Glomerular endothelial cell (primary cell): ENCODE data around the gene KDM5B. TPM values are rescaled to one million over a fixed set of nuclear protein-coding genes. Genes with fewer than 3 reads are reported as not detected.
"Not testable (repeated sequence)": the region's sequence is repeated elsewhere in the genome, so short reads cannot be mapped to it uniquely, and the experiment has no call there.

Experiments used
- DNase-seq: peaks from one replicate; pipeline ENCODE4 v3.0.0-alpha.2; 2011; ENCODE audit warnings: low read depth, low spot score; ENCODE audit errors: extremely low read depth
- total RNA-seq: library from RNA; depleted of rRNA; stranded (reverse); fragments of >200 nt; gene quantifications from 2 replicates; pipeline ENCODE4 v1.2.3, GENCODE V29; 2015

The KDM5B gene
- total RNA-seq, 1 donor from 2014 or later = 96.4 TPM

DNA sequence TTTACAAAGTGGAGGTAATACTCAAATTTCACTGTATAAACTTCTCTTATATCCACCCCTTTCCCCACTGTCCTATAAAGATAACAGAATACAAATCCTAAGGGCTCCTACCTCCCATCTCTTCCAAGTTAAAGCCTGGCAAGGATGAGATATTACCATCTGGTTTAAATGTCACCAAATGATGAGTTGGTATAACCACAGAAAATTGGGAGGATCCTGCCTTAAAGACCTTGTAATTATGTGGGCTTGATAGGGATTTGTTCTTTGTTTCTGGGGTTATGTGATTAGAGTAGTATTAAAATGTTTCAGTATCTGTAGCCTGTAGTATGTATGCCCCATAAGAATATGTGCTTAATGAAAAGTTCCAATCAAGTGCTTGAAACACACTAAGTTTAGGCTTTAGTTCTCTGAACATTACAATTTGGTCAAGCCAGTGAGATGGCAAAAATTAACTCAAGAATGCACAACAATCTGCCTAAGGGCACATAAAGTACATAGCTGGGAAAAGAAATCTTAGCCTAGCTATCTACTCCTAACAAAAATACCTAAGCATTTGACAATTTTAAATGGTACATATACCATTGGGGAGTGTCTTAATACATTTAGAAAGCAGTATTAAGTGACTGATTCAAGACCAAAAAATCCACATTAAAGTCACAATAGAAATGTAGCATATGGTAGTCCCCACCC is 14.0 kb downstream of the KDM5B start:
- DNase-seq = no peak

DNA sequence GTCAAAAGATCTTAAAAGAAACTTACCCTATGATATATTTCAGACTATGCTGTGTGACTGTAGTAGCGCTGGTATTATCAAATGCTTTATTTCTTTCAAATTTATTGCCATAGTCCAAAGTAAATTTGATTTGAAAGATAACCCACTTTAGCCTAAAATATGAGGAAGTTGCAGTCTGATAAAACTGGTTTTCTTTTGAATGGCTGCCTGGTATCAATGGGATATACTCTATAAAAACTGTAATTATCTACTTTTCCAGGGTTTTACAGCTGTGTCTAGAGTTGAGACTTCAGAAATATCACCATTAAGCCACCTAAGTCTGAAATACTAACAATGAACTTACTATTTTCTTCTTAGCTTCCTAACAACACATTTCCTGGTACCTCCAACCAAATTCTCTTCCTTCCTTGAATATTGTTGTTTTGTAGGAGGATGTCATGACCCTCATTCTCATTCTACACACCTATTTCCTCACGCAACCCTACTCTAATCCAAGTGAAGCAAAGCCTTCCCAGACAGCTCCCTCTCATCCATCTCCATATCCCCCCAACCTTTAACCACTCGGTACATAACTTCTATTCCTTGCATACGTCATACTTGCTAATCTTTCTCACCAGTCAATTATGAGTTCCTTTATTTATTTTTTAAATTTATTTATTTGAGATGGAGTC is 17.0 kb downstream of the KDM5B start:
- no peak for DNase-seq

DNA sequence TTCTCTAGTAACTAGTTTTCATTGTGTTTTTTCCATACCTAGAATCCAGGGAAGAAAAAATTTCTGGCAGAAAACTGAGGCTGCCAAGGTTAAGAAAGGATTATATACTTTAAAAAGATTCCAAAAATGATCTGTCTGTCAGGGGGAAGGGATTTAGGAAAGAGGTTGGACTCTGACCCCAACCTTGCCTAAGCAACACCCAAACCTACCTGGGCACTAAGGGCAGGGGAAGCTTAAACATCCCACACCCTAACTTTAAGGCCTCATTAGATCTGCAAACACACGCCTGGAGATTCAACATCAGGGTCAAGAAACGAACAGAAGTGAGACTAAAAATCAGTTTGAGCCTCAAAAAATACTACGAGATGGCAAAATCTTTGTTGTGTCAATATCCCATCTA is 19.4 kb downstream of the KDM5B start:
- no peak for DNase-seq

DNA sequence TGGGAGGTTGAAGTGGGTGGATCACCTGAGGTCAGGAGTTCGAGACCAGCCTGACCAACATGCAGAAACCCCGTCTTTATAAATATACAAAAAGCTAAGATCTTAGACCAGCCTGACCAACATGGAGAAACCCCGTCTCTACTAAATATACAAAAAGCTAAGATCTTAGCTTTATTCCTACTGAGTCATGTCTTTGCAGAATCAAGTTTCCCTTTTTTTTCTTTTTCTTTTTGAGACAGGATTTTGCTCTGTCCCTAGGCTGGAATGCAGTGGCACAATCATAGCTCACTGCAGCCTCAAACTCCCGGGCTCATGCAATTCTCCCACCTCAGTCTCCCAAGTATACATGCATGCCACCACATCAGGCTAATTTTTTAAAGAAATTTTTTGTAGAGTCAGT is 21.4 kb downstream of the KDM5B start:
- no peak for DNase-seq

DNA sequence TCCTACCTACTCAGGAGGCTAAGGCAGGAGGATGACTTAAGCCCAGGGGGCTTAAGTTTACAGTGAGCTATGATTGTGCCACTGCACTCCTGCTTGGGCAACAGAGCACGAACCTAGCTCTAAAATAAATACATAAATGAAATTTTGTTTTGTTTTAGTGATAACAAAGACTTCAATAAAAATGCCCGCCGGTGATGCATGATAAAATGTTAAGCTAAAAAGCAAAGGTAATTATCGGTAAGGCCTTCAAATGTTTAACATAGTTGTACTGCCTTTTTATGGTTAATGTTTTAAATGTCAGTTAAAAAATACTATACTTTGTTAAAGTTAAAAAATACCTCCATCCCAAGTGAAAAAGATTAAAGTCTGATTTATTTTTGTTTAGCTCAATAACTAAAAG is 27.0 kb downstream of the KDM5B start:
- no peak for DNase-seq

DNA sequence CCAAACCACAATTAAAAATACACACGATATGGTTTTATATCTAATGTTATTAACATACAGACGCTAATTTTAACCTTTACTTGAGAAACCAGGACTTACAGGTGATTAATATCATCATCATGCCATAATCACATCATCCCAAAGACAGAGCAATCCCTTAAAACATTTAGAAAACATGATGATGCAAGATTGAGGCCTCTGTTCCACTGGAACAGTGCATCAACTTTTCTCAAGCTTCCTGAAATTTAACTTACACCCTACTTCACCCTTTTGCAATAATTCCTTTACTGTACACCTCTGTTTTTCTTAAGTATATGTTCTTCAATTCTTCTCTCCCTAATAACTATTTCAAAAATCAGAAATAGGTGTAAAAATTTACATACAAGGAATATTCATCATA is 38.1 kb downstream of the KDM5B start:
- DNase-seq = no peak

DNA sequence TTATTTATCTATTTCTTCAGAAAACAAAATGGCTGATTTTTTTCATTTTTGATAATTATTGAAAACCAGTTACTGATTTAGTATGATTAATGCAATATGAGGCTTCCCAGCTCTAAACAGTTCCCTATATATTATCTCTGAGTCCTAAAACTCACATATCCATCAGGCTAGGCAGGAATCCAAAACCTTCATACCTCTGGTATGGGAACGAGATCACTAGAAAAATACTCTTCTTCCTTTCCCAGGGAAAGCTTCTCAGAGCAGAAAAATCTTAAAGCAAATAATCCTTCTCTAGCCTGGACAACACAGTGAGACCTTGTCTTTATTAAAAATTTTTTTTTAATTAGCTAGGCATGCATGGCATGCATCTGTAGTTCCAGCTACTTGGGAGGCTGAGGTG is 42.5 kb downstream of the KDM5B start:
- no peak for DNase-seq

DNA sequence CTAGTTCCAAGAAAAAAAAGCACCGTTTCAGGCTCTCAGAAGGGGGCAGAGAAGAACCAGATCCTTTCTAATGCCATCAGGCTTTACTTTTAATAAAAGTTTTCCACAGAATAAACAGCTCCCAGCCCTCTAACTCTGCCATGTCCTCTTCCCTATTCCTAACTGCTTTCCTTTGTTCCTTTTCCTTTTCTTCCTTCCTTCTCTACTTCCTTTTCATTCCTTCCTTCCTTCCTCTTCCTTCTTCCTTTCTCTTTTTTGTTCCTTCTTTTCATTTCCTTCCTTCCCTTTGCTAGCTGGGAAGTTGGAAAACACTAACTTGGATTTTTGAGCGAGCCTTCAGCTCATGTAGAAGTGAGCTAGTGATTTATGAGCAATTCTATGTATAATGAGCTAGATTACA is 46.2 kb downstream of the KDM5B start:
- DNase-seq = no peak

DNA sequence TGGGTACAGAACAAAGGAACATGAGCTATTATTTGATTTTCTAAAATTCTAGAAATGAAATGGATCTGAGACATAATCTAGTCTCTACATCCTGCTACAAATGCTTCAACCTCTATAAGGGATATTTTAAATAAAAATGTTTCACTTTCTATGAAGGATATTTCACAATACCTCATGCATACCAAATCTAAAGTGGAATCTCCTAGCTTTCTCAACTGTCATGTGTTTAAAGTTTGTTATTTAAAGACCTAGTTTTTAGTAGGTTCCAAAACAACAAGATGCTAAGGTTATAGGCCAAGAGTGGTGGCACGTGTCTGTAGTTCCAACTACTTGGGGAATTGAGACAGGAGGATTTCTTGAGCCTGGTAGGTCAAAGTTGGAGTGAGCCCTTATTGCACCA is 47.6 kb downstream of the KDM5B start:
- DNase-seq = no peak

DNA sequence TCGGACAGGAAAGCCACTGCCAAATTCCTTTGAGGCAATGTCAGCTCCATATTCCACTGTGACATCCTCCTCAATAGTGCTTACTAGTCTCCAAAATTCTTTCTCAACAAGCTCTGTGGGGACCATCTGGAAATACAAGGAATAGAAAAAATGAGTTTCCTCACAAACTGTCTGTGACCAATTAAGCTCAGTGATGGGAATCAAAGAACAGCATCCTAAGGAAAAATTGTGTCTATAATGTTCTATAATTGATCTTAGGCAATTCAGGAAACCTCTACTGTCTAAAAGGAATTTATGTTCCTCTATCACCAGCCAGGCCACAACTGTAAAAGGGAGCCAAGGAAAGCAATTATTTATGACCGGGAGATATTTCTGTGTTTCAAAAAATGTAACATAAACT is 51.8 kb downstream of the KDM5B start:
- no peak for DNase-seq

DNA sequence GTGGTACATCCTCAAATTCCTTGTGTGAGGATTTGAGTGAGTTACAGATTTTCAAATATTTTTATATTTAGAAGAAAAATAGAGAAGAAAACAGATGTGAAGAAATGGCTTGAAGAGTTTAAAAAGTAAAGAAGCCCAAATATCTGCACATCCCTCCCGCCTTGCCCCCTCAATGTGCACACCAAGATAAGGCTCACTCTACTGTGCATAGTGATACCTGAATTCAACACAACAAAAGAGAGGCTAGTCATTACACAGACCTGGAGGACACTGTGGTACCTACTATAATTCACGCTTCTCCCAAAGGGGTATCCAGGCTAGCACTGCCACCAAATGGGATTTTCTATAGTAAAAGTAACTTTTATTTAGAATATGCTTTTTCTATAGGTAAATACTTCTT is 53.9 kb downstream of the KDM5B start:
- no peak for DNase-seq

DNA sequence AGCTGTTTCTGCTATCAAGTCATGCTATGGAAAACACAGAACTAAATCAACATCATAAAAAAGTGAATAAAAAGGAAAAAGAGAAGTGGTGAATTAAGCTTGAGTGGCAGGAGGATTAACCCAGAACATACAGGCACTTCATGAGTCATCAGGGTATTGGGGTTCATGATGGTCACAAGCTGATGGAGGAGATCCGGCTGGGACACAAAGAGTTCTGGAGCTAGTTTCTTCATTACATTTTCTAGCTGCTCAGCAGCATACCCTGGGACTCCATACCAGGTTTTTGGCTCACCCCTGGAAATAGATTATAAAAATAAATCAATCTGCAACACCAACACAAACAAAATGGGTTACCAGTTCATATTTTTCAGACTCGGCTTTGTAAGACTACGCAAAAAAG is 55.4 kb downstream of the KDM5B start:
- no peak for DNase-seq

DNA sequence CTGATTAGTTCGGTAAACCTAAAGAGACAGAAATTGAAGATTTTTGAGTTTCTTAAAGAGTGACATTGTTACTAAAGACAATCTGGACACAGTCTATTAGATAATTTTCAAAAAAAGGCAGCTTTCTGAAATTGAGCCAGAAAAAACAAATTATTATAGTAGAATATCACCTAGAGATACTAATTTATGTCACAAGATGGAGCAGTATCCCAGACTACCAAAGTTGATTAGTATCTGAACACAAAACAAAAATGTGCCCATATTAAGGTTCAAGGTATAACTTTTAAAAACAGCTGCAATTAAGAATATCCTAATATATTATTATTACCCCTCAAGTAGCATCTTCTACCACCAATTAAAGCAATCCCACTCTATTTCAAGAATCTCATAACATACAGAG is 57.5 kb downstream of the KDM5B start:
- DNase-seq = no peak

DNA sequence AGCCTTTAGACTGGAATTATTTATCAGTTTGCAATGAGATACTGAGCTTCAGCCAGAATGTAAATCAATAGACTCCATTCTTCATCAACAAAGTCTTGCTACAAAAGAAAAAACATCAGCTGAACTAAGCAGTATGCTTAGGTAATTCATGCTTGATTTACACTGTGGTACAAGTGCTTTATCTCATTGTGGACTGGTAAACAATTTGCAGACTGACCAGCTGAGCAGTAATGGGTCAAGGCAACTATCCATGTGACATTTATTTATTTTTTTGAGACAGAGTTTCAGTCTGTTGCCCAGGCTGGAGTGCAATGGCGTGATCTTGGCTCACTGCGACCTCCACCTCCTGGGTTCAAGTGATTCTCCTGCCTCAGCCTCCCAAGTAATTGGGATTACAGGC is 58.2 kb downstream of the KDM5B start:
- DNase-seq = no peak

DNA sequence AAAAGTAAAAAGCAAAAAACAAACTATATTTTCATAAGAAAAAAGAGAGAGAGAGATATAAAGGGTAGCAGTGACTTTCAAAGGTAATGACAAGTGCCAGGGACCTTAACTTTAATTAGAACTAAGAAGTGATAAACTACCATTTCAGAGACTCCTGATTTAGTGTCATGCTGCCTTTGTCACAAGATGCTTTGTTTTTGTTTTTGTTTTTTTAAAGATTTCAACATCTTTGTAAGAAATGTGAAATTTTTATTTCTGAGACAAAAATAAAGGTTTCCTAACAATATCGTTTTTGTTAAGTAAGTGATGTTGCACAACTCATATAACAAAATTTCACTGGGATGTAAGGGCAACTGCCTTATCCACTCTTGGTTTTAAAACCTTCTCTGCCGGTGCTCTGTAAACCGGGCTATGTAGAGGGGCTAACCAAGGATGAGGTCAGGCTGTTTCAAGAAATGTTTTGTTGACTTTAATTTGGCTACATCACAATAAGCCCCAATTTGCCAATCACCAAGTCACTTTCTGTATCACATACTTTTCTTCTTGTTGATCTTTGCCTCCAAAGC is 62.8 kb downstream of the KDM5B start:
- no peak for DNase-seq

DNA sequence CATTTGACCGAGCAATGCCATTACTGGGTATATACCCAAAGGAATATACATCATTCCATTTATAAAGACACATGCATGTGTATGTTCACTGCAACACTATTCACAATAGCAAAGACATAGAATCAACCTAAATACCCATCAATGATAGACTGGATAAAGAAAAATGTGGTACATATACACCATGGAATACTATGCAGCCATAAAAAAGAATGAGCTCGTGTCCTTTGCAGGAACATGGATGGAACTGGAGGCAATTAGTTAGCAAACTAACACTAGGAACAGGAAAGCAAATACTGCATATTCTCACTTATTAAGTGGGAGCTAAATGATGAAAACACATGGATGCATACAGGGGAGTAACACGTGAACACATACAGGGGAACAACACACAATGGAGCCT is 63.5 kb downstream of the KDM5B start:
- DNase-seq = not testable (repeated sequence)

DNA sequence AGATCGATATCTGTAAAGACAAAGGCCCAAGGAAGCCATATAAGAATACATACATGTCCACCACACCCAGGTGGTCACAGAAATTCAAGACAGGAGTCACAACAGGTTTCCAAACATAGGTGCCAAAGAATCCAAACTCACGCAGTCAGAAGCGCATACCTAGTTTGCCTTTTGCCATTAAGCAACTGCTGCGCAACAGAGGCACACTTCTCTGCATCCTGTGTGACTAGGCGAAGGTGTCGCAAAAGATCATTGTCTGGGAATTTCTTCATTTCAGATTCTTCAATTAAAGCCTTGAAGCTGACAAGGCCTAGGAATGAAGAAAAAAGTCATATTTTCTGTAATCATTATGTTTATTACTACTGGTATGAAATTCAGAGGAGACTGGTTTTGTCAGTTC is 65.7 kb downstream of the KDM5B start:
- DNase-seq = no peak

DNA sequence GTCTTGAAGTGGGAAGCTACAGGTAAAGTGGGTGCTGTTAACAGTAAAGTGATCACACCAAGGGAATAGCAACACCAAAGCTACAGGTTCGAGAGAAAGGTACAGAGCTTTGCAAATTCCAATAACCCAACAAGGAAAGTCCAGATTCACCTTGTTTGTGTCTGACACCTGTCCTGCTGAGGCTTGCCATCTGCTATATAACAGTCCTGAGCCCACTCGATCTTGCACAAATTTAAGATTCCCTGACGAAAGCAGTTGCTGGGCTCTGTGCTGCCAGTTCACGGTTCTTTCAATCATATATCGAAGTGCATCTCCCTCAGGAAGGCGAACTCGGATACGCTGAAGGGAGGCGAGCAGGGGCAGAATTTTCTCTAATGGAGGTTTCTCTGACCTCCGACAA is 75.0 kb downstream of the KDM5B start:
- DNase-seq = no peak

DNA sequence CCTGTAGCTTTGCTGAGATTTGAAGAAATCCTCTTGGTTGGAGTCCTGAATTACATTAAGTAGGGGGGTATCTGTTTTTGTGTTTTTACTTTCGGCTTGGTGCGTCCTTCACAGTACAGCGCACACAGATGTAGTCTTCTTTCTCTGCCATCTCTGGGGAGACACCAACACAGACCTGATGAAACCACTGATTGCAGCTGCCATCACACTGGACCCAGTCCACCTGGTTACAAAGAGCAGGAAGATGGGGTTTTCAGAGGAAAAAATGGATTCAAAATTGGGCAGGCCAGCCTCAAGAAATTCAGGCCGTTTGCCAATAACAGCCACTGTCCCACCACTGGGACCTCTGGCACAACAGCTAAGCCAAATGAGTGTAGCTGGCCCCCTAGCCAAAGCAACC is 79.3 kb downstream of the KDM5B start:
- no peak for DNase-seq

DNA sequence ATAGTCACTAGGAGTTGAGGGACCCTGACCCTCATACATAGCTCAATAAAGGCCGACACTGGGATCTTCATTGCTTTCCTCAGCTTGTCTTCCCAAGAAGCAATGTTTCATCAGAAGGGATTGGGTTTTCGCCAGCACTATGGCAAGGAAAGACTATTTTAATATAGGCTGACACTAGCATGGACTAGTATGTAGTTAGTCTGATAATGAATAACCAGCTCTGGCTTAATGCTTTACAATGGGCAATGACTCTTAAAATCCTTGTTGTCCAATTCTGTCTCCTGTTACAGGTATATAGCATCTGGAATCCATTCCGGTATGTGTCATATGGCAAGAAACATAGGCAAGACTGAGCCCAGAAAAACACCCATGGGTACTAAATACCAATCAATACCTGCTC is 82.7 kb downstream of the KDM5B start:
- DNase-seq = no peak

DNA sequence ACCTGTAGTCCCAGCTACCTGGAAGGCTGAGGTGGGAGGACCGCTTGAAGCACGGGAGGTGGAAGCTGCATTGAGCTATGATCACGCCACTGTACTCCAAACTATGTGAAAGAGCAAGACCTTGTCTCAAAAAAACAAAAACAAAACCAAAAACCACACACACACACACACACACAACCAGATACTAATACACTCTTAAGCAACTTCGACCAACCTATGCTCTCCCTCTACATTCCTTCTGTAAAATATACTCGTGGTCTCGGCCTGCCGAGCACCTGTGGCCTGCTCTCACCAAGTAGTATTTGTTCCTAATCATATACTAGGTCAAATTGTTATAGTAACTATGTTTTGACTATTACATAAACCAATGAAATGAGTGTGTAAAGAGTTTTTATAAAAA is 84.5 kb downstream of the KDM5B start:
- DNase-seq = no peak

DNA sequence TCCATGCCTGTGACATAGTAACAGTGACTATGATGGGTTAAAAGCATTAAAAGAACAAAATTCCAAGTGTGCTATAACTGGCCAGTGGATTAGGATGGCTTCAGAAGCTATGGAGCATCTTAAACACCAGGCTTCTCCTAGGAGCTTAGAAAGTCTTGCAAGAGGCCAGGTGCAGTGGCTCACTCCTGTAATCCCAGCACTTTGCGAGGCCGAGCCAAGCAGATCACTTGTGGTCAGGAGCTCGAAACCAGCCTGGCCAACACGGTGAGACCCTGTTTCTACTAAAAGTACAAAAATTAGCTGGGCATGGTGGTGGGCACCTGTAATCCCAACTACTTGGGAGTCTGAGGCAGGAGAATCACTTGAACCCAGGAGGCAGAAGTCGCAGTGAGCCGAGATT is 85.2 kb downstream of the KDM5B start:
- not testable (repeated sequence) for DNase-seq

DNA sequence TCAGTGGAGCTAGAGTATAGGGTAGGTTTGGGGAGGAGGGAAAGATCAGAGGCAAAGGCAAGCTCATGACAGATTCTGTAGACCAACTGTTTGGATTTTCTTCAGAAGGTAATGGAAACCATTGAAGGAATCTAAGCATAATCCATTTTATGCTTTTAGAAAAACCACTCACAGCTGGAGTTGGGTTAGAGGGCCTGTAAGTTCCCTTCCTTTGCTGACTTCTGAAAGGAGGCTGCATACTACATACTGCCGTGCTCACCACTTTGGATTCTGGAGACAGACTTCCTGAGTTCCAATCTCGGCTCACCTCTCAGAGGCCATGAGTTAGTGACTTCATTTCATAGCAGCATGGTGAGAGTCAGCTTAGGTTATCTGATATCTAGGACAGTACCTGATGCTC is 91.6 kb downstream of the KDM5B start:
- DNase-seq = no peak
